B cell (primary cell): ENCODE results near the gene SRRD.

ENCODE experiments used
- CTCF ChIP-seq: fragments of 200-600 bp; IDR thresholded peaks from one replicate; pipeline ENCODE4 v1.8.0; 2022; ENCODE audit warnings: antibody characterized with exemption, mild to moderate bottlenecking
- EZH2 ChIP-seq: IDR thresholded peaks from 2 replicates; pipeline ENCODE4 v1.6.1; 2012; ENCODE audit warnings: borderline replicate concordance, low read depth, mild to moderate bottlenecking, moderate library complexity, low read length; ENCODE audit not compliant: insufficient read depth, poor library complexity, severe bottlenecking

GRCh38 chr22:26482161-26482560 lies 1.5 kb upstream of the SRRD start:
- no peak for TF ChIP-seq CTCF
- TF ChIP-seq EZH2, result no peak
